HG03457 (cell line): ENCODE results near the gene PDGFRB.

Experiments used
- ATAC-seq: cut with Tn5 transposase; IDR thresholded peaks from one replicate; pipeline ENCODE4 v1.9.1; 2021; ENCODE audit warnings: moderate number of reproducible peaks; ENCODE audit not compliant: unreplicated experiment

Gene PDGFRB

DNA sequence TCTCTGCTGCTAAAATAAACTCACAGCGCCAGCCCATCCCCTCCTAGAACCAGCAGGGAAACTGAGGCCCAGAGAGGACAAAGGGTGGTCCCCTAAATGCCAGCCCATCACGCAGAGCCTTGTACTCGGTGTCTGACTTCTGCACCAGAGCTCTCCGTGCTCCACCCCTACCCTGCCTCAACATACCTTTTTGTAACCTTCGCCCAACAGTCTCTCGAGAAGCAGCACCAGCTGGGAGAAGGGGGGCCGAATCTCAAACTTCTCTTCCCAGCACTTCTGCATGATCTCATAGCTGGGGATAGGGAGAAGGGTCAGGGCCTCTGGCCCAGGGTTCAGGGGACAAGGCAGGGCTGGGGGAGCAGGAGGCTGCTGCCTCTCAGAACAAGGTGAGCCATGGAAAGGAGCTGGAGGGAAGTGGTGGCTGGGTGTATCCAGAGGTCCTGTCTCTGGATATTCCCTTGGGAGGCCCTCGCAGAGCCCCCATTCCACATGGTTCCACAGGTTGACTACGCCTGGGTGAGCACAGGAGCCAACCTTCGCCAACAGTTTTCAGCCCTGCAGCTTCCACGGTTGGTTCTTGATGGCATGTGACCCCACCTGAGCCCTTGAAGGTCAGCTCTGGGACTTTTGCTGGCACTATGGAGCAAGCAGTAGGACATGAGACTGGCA, 37.0 kb downstream of the PDGFRB start:
- ATAC-seq = no peak

- ATAC-seq = no peak
Observed at GRCh38 chr5:150117945-150118560, 37.6 kb downstream of the PDGFRB start.

- no peak for ATAC-seq
Observed at GRCh38 chr5:150116667-150117400, 38.8 kb downstream of the PDGFRB start.

DNA sequence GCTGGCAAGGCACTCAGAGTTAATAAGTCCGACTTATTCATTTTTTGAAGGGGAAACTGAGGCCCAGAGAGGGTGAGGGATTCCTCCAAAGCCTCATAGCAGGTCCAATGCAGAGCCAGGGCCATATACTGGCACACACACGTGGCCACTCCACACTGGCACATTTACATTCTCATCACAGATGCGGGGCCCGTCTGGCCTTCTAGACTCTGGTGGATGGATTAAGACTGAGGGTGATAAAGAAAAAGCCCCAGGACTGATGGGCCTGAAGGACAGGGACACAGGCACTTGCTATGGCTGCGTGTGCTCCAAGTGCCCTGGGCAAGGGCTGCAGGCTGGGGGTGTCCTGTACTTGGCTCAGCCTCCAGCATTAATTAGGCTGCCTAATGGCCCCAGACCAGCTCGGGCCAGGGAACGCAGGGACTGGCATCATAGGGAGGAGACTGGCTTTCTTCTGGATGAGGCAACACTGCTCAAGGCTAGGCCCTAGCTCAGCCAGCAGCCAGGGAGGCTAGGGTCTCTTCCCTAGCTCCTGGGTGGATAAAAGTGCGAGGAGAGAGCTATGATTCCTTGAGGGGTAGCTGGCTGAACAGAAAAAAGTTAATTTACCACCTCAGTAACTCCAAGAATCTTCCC, 40.8 kb downstream of the PDGFRB start:
- no peak for ATAC-seq

DNA sequence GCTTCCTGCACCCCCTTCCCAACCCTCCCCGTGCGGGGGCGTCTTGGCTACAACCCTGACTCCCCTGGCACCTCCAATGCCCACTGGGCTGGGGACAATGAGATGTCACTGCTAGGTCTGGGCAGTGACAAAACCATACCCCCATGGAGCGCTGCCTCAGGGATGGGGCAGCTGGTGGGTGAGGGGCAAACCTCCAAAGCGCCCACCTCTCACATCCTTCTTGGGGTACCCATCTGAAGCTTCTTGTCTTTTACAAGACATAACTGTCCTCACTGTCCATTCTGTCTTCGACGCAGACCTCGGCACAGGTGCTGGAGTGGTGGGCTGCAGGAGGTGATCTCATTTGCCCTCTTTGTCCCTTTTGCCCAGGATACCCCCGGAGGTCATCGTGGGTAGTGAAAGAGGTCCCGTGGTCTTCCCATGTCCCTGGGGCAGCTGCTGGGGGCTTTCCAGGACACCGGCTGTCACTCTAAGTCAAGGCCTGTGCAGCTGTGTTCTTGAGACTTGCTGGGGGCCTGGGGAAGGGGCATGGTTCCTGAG, 41.5 kb downstream of the PDGFRB start:
- no peak for ATAC-seq

GRCh38 chr5:150113047-150113744, 42.4 kb downstream of the PDGFRB start:
- no peak for ATAC-seq

DNA sequence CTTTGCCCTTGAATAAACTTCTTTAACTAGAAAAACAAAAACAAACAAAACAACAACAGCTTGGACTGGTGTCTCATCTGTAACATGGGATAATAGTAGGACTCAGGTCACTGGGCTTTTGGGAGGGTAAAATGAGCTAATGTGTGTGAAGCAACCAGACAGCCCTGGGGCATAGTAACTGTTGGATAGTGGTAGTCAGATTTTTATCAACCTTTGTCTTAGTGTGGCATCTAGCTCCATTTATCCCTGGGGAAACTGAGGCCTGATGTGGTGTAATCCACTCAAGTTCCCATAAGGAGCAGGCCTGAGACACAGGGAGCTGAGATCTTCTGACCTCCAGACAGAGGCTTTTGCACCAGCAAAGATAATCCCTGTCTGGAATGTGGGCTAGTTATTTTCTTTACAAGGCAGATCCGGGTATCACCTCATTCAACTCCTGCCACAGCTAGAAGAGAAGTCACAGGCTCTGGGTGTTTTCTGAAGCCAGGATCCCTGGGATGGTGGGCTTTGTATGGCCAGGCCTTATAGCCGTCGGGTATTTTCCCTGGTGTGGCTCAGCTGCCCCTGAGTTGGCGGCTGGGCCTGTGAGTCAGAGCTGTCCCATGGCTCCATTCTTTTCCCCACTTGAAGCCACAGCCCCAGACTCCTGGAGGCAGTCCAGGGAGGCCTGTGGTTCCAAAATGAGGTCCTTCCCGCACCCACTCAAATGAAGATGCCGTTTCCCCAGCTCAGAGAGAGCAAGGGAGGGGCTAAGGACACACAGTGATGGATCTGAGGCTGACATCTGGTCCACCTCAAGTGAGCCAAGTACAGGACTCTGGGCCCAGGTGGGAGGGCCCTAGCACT, 43.2 kb downstream of the PDGFRB start:
- no peak for ATAC-seq

DNA sequence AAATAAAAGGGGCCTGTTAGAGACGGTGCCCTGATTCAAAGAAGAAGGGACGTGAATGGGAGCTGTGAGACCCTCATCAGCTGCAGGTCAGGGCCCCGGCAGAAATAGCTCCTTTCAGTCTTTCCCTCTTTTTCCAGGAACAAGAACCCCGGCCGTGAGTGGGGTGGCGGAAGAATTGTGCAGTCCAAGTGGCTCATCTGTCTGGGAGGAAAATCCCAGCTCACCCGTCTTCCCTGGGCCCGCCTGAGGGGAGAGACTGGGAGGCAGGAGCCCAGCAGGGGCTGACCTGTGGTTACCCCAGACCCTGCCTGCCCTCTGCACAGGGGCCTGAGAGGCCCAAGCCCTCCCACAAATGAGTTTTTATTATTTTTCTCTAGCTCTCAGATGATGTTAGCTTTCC, 44.5 kb downstream of the PDGFRB start:
- no peak for ATAC-seq

DNA sequence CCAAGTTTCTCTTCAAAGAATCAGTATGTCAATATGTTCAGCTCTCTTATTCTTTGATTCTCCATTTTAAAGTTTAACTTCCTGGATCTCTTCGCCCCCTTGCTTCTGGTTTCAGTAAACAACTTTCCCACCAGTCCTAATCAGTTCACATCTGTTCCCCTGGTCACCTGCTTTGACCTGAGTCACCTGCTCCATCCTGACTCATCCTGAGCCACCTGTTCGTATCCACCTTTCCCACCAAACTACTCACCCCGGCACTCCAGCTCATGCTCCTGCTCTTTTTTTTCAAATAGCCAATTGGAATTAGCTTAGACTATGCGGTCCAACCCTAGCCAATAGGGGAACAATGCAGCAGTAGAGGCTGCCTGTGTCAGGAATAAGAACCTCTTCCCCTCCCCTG, 45.7 kb downstream of the PDGFRB start:
- no peak for ATAC-seq

GRCh38 chr5:150108711-150109514, 46.7 kb downstream of the PDGFRB start:
- no peak for ATAC-seq

- ATAC-seq = no peak
Observed at GRCh38 chr5:150107909-150108447, 47.7 kb downstream of the PDGFRB start.

GRCh38 chr5:150106674-150107426, 48.8 kb downstream of the PDGFRB start:
- no peak for ATAC-seq

DNA sequence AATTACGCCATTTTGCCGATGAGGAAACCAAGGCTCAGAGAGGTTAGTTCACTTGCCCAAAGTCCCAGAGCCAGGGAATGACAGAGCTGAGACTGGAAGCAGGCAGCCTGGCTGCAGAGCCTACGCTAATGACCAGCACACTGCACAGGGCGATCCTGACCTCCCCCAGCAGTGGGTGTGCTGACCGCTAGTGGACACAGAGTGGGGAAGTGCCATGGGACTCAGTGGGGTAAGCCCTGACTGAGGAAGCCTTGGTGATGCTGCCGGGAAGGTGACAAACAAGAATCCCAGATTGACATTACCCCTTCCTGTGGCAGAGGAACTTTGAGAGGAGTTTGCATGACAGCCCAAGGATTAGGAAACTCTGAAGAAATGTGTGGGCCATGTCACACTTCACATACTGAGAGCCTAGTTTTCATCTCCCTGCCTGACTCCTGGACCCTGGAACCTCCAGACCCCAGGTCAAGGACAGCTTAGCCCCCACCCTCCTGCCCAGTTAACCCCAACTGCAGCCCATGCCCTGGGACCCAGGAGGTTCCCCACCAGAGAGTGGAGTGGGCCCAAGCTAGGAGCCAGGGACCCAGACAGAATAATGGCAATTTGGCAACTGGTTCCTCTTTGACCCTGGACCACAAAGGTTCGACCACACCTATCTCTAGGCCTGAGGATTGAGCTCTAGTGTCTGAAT, 49.6 kb downstream of the PDGFRB start:
- no peak for ATAC-seq

- ATAC-seq = no peak
Observed at GRCh38 chr5:150104550-150104870, 51.1 kb downstream of the PDGFRB start.

- no peak for ATAC-seq
Observed at GRCh38 chr5:150103678-150104549, 51.7 kb downstream of the PDGFRB start.

GRCh38 chr5:150101023-150101422, 54.6 kb downstream of the PDGFRB start:
- ATAC-seq = no peak

DNA sequence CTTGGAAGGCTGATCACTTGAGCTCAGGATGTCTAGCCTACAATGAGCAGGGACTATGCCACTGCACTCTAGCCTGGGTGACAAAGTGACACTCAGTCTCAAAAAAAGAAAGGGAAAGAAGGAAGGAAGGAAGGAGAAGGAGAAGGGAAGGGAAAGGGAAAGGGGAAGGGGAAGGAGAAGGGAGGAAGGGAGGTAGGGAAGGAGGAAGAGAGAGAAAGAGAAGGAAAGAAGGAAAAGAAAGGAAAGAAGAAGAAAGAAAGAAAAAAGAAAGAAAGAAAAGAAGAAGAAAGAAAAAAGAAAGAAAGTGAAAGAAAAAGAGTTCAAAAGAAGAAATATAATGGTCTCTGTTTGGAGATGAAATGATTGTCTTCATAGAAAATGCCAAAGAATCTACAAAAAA, 58.5 kb downstream of the PDGFRB start:
- no peak for ATAC-seq
